Measurements from ENCODE around the gene DACH1.

DNA sequence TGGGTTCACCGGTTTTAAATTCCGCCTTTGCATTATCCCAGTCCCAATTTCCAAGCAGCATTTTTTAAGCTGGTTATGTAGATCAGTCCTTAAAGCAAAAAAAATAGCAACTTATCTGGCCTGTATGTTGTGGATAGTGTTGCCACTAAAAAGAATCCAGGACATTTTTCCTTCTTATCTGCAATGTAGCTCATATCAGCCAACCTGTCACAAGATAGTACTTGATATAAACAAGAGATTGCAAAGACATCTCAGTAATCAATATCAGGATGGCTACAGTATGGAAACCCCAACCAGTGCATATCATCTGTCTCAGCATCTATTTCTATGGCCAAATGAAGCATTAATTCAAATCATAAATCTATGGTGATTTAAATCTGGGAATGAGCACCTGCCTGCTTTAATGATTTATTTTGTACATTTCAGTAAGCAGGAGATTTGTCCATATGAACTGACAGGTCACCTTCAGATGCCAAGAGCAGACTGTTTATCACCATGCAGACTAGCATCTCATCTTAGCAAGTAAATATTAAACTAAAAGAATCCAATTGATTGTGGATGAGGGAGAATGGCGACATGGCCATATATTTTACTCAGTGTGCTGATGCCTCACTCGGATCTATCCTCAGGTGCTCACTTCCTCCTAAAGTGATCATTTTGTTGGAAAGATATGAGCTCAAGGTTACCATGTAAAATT is 240.4 kb downstream of the DACH1 start:
- no peak for TF ChIP-seq POLR2AphosphoS5 (IDR thresholded peaks at IDR 0.05; ENCODE audit: low read depth, low read length)
- TF ChIP-seq, protein P1, sequence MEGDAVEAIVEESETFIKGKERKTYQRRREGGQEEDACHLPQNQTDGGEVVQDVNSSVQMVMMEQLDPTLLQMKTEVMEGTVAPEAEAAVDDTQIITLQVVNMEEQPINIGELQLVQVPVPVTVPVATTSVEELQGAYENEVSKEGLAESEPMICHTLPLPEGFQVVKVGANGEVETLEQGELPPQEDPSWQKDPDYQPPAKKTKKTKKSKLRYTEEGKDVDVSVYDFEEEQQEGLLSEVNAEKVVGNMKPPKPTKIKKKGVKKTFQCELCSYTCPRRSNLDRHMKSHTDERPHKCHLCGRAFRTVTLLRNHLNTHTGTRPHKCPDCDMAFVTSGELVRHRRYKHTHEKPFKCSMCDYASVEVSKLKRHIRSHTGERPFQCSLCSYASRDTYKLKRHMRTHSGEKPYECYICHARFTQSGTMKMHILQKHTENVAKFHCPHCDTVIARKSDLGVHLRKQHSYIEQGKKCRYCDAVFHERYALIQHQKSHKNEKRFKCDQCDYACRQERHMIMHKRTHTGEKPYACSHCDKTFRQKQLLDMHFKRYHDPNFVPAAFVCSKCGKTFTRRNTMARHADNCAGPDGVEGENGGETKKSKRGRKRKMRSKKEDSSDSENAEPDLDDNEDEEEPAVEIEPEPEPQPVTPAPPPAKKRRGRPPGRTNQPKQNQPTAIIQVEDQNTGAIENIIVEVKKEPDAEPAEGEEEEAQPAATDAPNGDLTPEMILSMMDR (IDR thresholded peaks at IDR 0.05 in 2 of 3, conservative IDR thresholded peaks at IDR 0.05 in 1 of 3; ENCODE audit: borderline replicate concordance in 1 of 3, insufficient read depth in 1 of 3, low read depth in 2 of 3, low read length in 2 of 3), result no peak

Data from HCT116 (cell line).